HCT116 (cell line): ENCODE results near the gene THSD4. TPM values are rescaled to one million over a fixed set of nuclear protein-coding genes. Genes with fewer than 3 reads are reported as not detected.

Source experiments
- ATAC-seq: fragments of 200-7000 bp; cut with Tn5 transposase; 2 replicates; pipeline ENCODE4 v1.9.1; 2020; ENCODE audit warnings: mild to moderate bottlenecking, moderate library complexity
- BruUV-seq: library from RNA; stranded (reverse); fragments of 400-500 nt; replicated peaks from 2 replicates; lab custom pipeline; 2021; lab: Mats Ljungman, UMichigan
- CTCF ChIA-PET: fragments of 300-600 bp; sonication (Branson Sonifier 250); formaldehyde crosslinking; loops from one replicate; lab custom pipeline; 2021; ENCODE audit warnings: antibody characterized with exemption; lab: Charles Lee
- POLR2A ChIA-PET: fragments of 300-600, 350-600 bp; sonication (Branson Sonifier 250); formaldehyde crosslinking; loops from one replicate; lab custom pipeline; 2021; ENCODE audit warnings: antibody characterized with exemption; lab: Charles Lee
- RAD21 ChIA-PET, 2 experiments: fragments of 300-600 bp; sonication (Branson Sonifier 250); formaldehyde crosslinking; loops; one replicate each; lab custom pipeline; 2023; ENCODE audit warnings: low total read pairs in 2 of 2; ENCODE audit not compliant: uncharacterized antibody in 2 of 2, unreplicated experiment in 2 of 2, low non-redundant PET in 1 of 2; lab: Charles Lee
- DNase-seq: peaks from one replicate; pipeline ENCODE4 v3.0.0-alpha.2; 2010; ENCODE audit warnings: low read depth, low spot score
- H2AFZ ChIP-seq: fragments of 200-600 bp; shearing (Covaris generic), sonication (generic); 2 replicates; pipeline ENCODE4 v1.6.1; 2017; ENCODE audit warnings: low read depth, mixed run types, mixed read lengths, antibody characterized with exemption, low read length; ENCODE audit not compliant: poor library complexity, severe bottlenecking
- H3K27ac ChIP-seq: 2 replicates; pipeline ENCODE4 v1.5.1; 2012; ENCODE audit warnings: low read depth, low read length
- H3K27me3 ChIP-seq: fragments of 200-600 bp; sonication (generic); 2 replicates; pipeline ENCODE4 v1.6.1; 2016; ENCODE audit warnings: mixed run types, low read length, mixed read lengths; ENCODE audit not compliant: insufficient read depth
- H3K36me3 ChIP-seq, 2 experiments: fragments of 200-500 bp in 1 of 2; fragments of 200-600 bp in 1 of 2; sonication (Bioruptor generic) in 1 of 2; sonication (generic) in 1 of 2; 2 replicates each; pipeline versions ENCODE4 v1.5.1 to v1.6.1; 2014 to 2016; ENCODE audit warnings: low read length in 2 of 2, inconsistent platforms in 1 of 2, mixed read lengths in 1 of 2, mixed run types in 1 of 2; ENCODE audit not compliant: insufficient read depth in 2 of 2, control insufficient read depth in 1 of 2
- H3K4me1 ChIP-seq, 2 experiments: fragments of 200-600 bp in 1 of 2; sonication (generic) in 1 of 2; 2 replicates each; pipeline versions ENCODE4 v1.5.1 to v1.6.1; 2012 to 2017; ENCODE audit warnings: low read length in 2 of 2, inconsistent platforms in 1 of 2, mild to moderate bottlenecking in 1 of 2, mixed read lengths in 1 of 2, mixed run types in 1 of 2, moderate library complexity in 1 of 2; ENCODE audit not compliant: insufficient read depth in 2 of 2, control insufficient read depth in 1 of 2
- H3K4me2 ChIP-seq: fragments of 200-600 bp; sonication (generic); 2 replicates; pipeline ENCODE4 v1.6.1; 2017; ENCODE audit warnings: mixed run types, low read length, mixed read lengths
- H3K4me3 ChIP-seq, 2 experiments: fragments of 200-600 bp in 1 of 2; sonication (generic) in 1 of 2; replicated peaks in 1 of 2; 2 replicates each; pipeline ENCODE4 v1.5.1; 2011 to 2016; ENCODE audit warnings: low read length in 2 of 2, control low read depth in 1 of 2, low read depth in 1 of 2, mild to moderate bottlenecking in 1 of 2, mixed read lengths in 1 of 2, mixed run types in 1 of 2
- H3K79me2 ChIP-seq: fragments of 200-600 bp; sonication (generic); 2 replicates; pipeline ENCODE4 v1.6.1; 2017; ENCODE audit warnings: mild to moderate bottlenecking, mixed run types, low read length, moderate library complexity, mixed read lengths; ENCODE audit not compliant: insufficient read depth
- H3K9ac ChIP-seq: fragments of 200-600 bp; sonication (generic); 2 replicates; pipeline ENCODE4 v1.6.1; 2016; ENCODE audit warnings: low read length, mixed read lengths
- H3K9me2 ChIP-seq: fragments of 200-600 bp; sonication (generic), shearing (Covaris generic); 2 replicates; pipeline ENCODE4 v1.6.1; 2017; ENCODE audit warnings: mixed run types, mild to moderate bottlenecking, moderate library complexity; ENCODE audit not compliant: insufficient read depth
- H3K9me3 ChIP-seq, 2 experiments: fragments of 200-500 bp in 1 of 2; fragments of 200-600 bp in 1 of 2; sonication (Bioruptor generic) in 1 of 2; sonication (generic) in 1 of 2; 2 replicates each; pipeline ENCODE4 v1.6.1; 2014 to 2017; ENCODE audit warnings: low read length in 2 of 2, mixed read lengths in 2 of 2, inconsistent platforms in 1 of 2, low read depth in 1 of 2, mild to moderate bottlenecking in 1 of 2, mixed run types in 1 of 2, moderate library complexity in 1 of 2; ENCODE audit not compliant: control insufficient read depth in 1 of 2, insufficient read depth in 1 of 2
- H4K20me1 ChIP-seq: fragments of 200-600 bp; sonication (generic), shearing (Covaris generic); 2 replicates; pipeline ENCODE4 v1.6.1; 2017; ENCODE audit warnings: mixed run types, mild to moderate bottlenecking, moderate library complexity; ENCODE audit not compliant: insufficient read depth
- CBX3 ChIP-seq: IDR thresholded peaks from 2 replicates; pipeline ENCODE4 v1.6.1; 2012; ENCODE audit warnings: low read depth
- CEBPB ChIP-seq: IDR thresholded peaks from 2 replicates; pipeline ENCODE4 v1.6.1; 2012; ENCODE audit warnings: low read depth
- CTCF ChIP-seq, 3 experiments: fragments of 200-600 bp in 1 of 3; sonication (generic) in 1 of 3; IDR thresholded peaks in 2 of 3; conservative IDR thresholded peaks in 1 of 3; 2 replicates each; pipeline ENCODE4 v1.5.1; 2012 to 2017; ENCODE audit warnings: low read depth in 2 of 3, low read length in 2 of 3, antibody characterized with exemption in 1 of 3, borderline replicate concordance in 1 of 3, control low read depth in 1 of 3, mild to moderate bottlenecking in 1 of 3, mixed read lengths in 1 of 3, mixed run types in 1 of 3, moderate library complexity in 1 of 3; ENCODE audit not compliant: insufficient read depth in 1 of 3
- EGR1 ChIP-seq: IDR thresholded peaks from 2 replicates; pipeline ENCODE4 v1.6.1; 2012; ENCODE audit warnings: low read depth
- ELF1 ChIP-seq: IDR thresholded peaks from 2 replicates; pipeline ENCODE4 v1.6.1; 2012; ENCODE audit warnings: low read depth, borderline replicate concordance
- EZH2phosphoT487 ChIP-seq: fragments of 200-600 bp; IDR thresholded peaks from 2 replicates; pipeline ENCODE4 v1.6.1; 2018; ENCODE audit warnings: antibody characterized with exemption, borderline replicate concordance
- FOSL1 ChIP-seq: IDR thresholded peaks from 2 replicates; pipeline ENCODE4 v1.6.1; 2012; ENCODE audit warnings: low read depth
- JUND ChIP-seq: IDR thresholded peaks from 2 replicates; pipeline ENCODE4 v1.6.1; 2012
- MAX ChIP-seq: IDR thresholded peaks from 2 replicates; pipeline ENCODE4 v1.6.1; 2012
- SIN3A ChIP-seq: IDR thresholded peaks from 2 replicates; pipeline ENCODE4 v1.6.1; 2012; ENCODE audit warnings: low read depth
- SP1 ChIP-seq: IDR thresholded peaks from 2 replicates; pipeline ENCODE4 v1.6.1; 2012; ENCODE audit warnings: low read depth
- SRF ChIP-seq: IDR thresholded peaks from 2 replicates; pipeline ENCODE4 v1.6.1; 2012; ENCODE audit warnings: low read depth
- TCF7L2 ChIP-seq: IDR thresholded peaks from 2 replicates; pipeline ENCODE4 v1.7.0; 2011; ENCODE audit warnings: borderline replicate concordance, inconsistent platforms; ENCODE audit not compliant: insufficient read depth, insufficient read length; ENCODE audit errors: extremely low read depth
- ZFX ChIP-seq: fragments of 450-650 bp; IDR thresholded peaks from 2 replicates; pipeline ENCODE4 v1.6.1; 2017
- ZNF274 ChIP-seq: fragments of 200-500 bp; sonication (Bioruptor generic); IDR thresholded peaks from 2 replicates; pipeline ENCODE4 v1.6.1; 2014; ENCODE audit warnings: mild to moderate bottlenecking, low read depth, low read length, inconsistent platforms
- intact Hi-C: fragments of 100-400 bp; cut with micrococcal nuclease; formaldehyde crosslinking; loops from 2 replicates; pipeline ENCODE4 v1.10.0; 2022
- total RNA-seq: library from RNA; stranded (reverse); gene quantifications from one replicate; pipeline ENCODE4 v1.2.1, GENCODE V29; 2021; ENCODE audit not compliant: unreplicated experiment

THSD4 gene
- total RNA-seq, 1 experiment from 2014 or later: 30.5 TPM

- H3K4me2 ChIP-seq: no peak overlapping the region
- no TSS peak for BruUV-seq
- no peak overlapping the region for H3K9ac ChIP-seq
- ATAC-seq: no peak
- H3K36me3 ChIP-seq: no peaks in the 10 kb centered on the region
- H3K9me3 ChIP-seq: no peaks in the 10 kb centered on the region
- POLR2A ChIA-PET: no interaction called here
- no peak for DNase-seq
- no peak overlapping the region for H2AFZ ChIP-seq
- H4K20me1 ChIP-seq: no peaks in the 10 kb centered on the region
- H3K4me3 ChIP-seq: no peak overlapping the region
- intact Hi-C loops: no loop called here
- RAD21 ChIA-PET: no interaction called here
- no peaks in the 10 kb centered on the region for H3K79me2 ChIP-seq
- H3K4me1 ChIP-seq: no peaks in the 10 kb centered on the region
- no peaks in the 10 kb centered on the region for H3K9me2 ChIP-seq
- TF ChIP-seq SRF (no peak), ZFX (no peak), EZH2phosphoT487 (no peak), TCF7L2 (no peak), JUND (no peak), EGR1 (no peak), CTCF (IDR thresholded peaks at IDR 0.05 in 2 of 3, conservative IDR thresholded peaks at IDR 0.05 in 1 of 3; ENCODE audit: borderline replicate concordance in 1 of 3, insufficient read depth in 1 of 3, low read depth in 2 of 3, low read length in 2 of 3) (no peak), CEBPB (no peak), ZNF274 (no peak), SP1 (no peak)
- CTCF ChIA-PET: no interaction called here
- H3K27ac ChIP-seq: no peak overlapping the region
- no peaks in the 10 kb centered on the region for H3K27me3 ChIP-seq
These were observed 532.8 kb downstream of the THSD4 start for GRCh38 chr15:71648095-71648494.

- H3K9me2 ChIP-seq: no peaks in the 10 kb centered on the region
- no peaks in the 10 kb centered on the region for H3K4me1 ChIP-seq
- no peak overlapping the region for H3K4me2 ChIP-seq
- H3K4me3 ChIP-seq: no peak overlapping the region
- H2AFZ ChIP-seq: no peak overlapping the region
- no peak overlapping the region for H3K27ac ChIP-seq
- H3K27me3 ChIP-seq: no peaks in the 10 kb centered on the region
- no peaks in the 10 kb centered on the region for H3K9me3 ChIP-seq
- DNase-seq: no peak
- H3K79me2 ChIP-seq: no peaks in the 10 kb centered on the region
- POLR2A ChIA-PET: no interaction called here
- H4K20me1 ChIP-seq: no peaks in the 10 kb centered on the region
- no TSS peak for BruUV-seq
- CTCF ChIA-PET: interaction anchor here (0.8 kb wide), 1 partner anchor 75 kb away, joined by 3 read pairs; no protein-coding TSS in a partner anchor
- H3K36me3 ChIP-seq: no peaks in the 10 kb centered on the region
- H3K9ac ChIP-seq: no peak overlapping the region
- TF ChIP-seq SRF: no peak
- TF ChIP-seq ZNF274: no peak
- TF ChIP-seq FOSL1: no peak
- TF ChIP-seq ELF1: no peak
- TF ChIP-seq SIN3A: no peak
- no peak for TF ChIP-seq CBX3
- TF ChIP-seq MAX: no peak
- no peak for TF ChIP-seq CTCF (IDR thresholded peaks at IDR 0.05 in 2 of 3, conservative IDR thresholded peaks at IDR 0.05 in 1 of 3; ENCODE audit: borderline replicate concordance in 1 of 3, insufficient read depth in 1 of 3, low read depth in 2 of 3, low read length in 2 of 3)
- intact Hi-C loops: loop anchor here (2.0 kb wide), 2 partner anchors 263 to 675 kb away; no protein-coding TSS in a partner anchor
- RAD21 ChIA-PET: no interaction called here
- no peak for ATAC-seq
These were observed 534.6 kb downstream of the THSD4 start for GRCh38 chr15:71649894-71650293.
